ENCODE results near the gene PCNX1. TPM values are rescaled to one million over a fixed set of nuclear protein-coding genes. Genes with fewer than 3 reads are reported as not detected.

PCNX1 gene
- total RNA-seq, 1 donor from 2014 or later = 77.2 TPM

- Mint-ChIP-seq H3K4me1 (peaks cover 24% of the 10 kb centered on the region), H3K9me3 (peaks cover 10% of the 10 kb centered on the region), H3K27ac (no peak overlapping the region), H3K36me3 (no peaks in the 10 kb centered on the region), H3K27me3 (ENCODE audit: low read depth) (no peaks in the 10 kb centered on the region), H3K4me3 (no peak overlapping the region)
- no peak for DNase-seq (ENCODE audit: low spot score in 2 of 2, unreplicated experiment in 2 of 2)
- no peak for TF ChIP-seq CTCF (IDR thresholded peaks at IDR 0.05; ENCODE audit: unreplicated experiment)
Measured at GRCh38 chr14:70897464-70897863, 9.8 kb upstream of the PCNX1 start.

- no peak for TF ChIP-seq CTCF (IDR thresholded peaks at IDR 0.05; ENCODE audit: unreplicated experiment)
- no peaks in the 10 kb centered on the region for H3K27me3 Mint-ChIP-seq (ENCODE audit: low read depth)
- H3K27ac Mint-ChIP-seq = no peak overlapping the region
- H3K4me1 Mint-ChIP-seq = peaks cover 24% of the 10 kb centered on the region
- H3K9me3 Mint-ChIP-seq = peaks cover 10% of the 10 kb centered on the region
- no peak for DNase-seq (ENCODE audit: low spot score in 2 of 2, unreplicated experiment in 2 of 2)
- H3K4me3 Mint-ChIP-seq = no peak overlapping the region
- no peaks in the 10 kb centered on the region for H3K36me3 Mint-ChIP-seq
Measured at GRCh38 chr14:70898111-70898745, 9.0 kb upstream of the PCNX1 start.

GRCh38 chr14:70901269-70901668 is 6.0 kb upstream of the PCNX1 start:
- DNase-seq (ENCODE audit: low spot score in 2 of 2, unreplicated experiment in 2 of 2) = no peak
- peaks cover 32% of the 10 kb centered on the region for H3K4me1 Mint-ChIP-seq
- H3K27ac Mint-ChIP-seq = peak overlapping the region; percentile 91
- no peak for TF ChIP-seq CTCF (IDR thresholded peaks at IDR 0.05; ENCODE audit: unreplicated experiment)
- no peak overlapping the region for H3K4me3 Mint-ChIP-seq
- H3K9me3 Mint-ChIP-seq = peaks cover 9% of the 10 kb centered on the region
- H3K27me3 Mint-ChIP-seq (ENCODE audit: low read depth) = no peaks in the 10 kb centered on the region
- H3K36me3 Mint-ChIP-seq = no peaks in the 10 kb centered on the region

- H3K4me3 Mint-ChIP-seq = no peak overlapping the region
- H3K4me1 Mint-ChIP-seq = peaks cover 36% of the 10 kb centered on the region
- no peaks in the 10 kb centered on the region for H3K9me3 Mint-ChIP-seq
- DNase-seq (ENCODE audit: low spot score in 2 of 2, unreplicated experiment in 2 of 2) = no peak
- peak overlapping the region; percentile 35 for H3K27ac Mint-ChIP-seq
- no peaks in the 10 kb centered on the region for H3K36me3 Mint-ChIP-seq
- no peaks in the 10 kb centered on the region for H3K27me3 Mint-ChIP-seq (ENCODE audit: low read depth)
- no peak for TF ChIP-seq CTCF (IDR thresholded peaks at IDR 0.05; ENCODE audit: unreplicated experiment)
Measured at GRCh38 chr14:70902184-70902583, 5.1 kb upstream of the PCNX1 start.

GRCh38 chr14:70904373-70904772 is 2.9 kb upstream of the PCNX1 start:
- Mint-ChIP-seq H3K4me3 (no peak overlapping the region), H3K27me3 (ENCODE audit: low read depth) (no peaks in the 10 kb centered on the region), H3K36me3 (no peaks in the 10 kb centered on the region), H3K27ac (no peak overlapping the region), H3K9me3 (no peaks in the 10 kb centered on the region), H3K4me1 (peaks cover 31% of the 10 kb centered on the region)
- DNase-seq (ENCODE audit: low spot score in 2 of 2, unreplicated experiment in 2 of 2) = no peak
- no peak for TF ChIP-seq CTCF (IDR thresholded peaks at IDR 0.05; ENCODE audit: unreplicated experiment)

GRCh38 chr14:70905301-70905700 is 2.0 kb upstream of the PCNX1 start:
- Mint-ChIP-seq H3K27me3 (ENCODE audit: low read depth) (no peaks in the 10 kb centered on the region), H3K9me3 (no peaks in the 10 kb centered on the region), H3K4me3 (no peak overlapping the region), H3K36me3 (no peaks in the 10 kb centered on the region), H3K27ac (peak overlapping the region; percentile 81), H3K4me1 (peaks cover 38% of the 10 kb centered on the region)
- no peak for DNase-seq (ENCODE audit: low spot score in 2 of 2, unreplicated experiment in 2 of 2)
- no peak for TF ChIP-seq CTCF (IDR thresholded peaks at IDR 0.05; ENCODE audit: unreplicated experiment)

Data from mesothelial cell of epicardium (in vitro differentiated cells).